Neuronal stem cell (in vitro differentiated cells): ENCODE results near the gene GCN1.

Experiments
- DNase-seq: peaks from one replicate; pipeline ENCODE4 v3.0.0-alpha.2; 2013; ENCODE audit warnings: low spot score
- H2AFZ ChIP-seq: one replicate; pipeline ENCODE4 v1.6.1; 2013; ENCODE audit warnings: mild to moderate bottlenecking, low read length, inconsistent platforms
- H2AK5ac ChIP-seq: 2 replicates; pipeline ENCODE4 v1.6.1; 2013; ENCODE audit warnings: low read depth, mild to moderate bottlenecking, inconsistent platforms, low read length, moderate library complexity, mixed read lengths
- H2BK120ac ChIP-seq: 2 replicates; pipeline ENCODE4 v1.6.1; 2013; ENCODE audit warnings: low read depth, mild to moderate bottlenecking, inconsistent platforms, low read length, moderate library complexity, mixed read lengths
- H2BK12ac ChIP-seq: one replicate; pipeline ENCODE4 v1.6.1; 2013; ENCODE audit warnings: low read length, inconsistent platforms
- H2BK15ac ChIP-seq: 2 replicates; pipeline ENCODE4 v1.6.1; 2013; ENCODE audit warnings: mild to moderate bottlenecking, low read length, inconsistent platforms, mixed read lengths
- H2BK5ac ChIP-seq: one replicate; pipeline ENCODE4 v1.6.1; 2013; ENCODE audit warnings: inconsistent platforms, mild to moderate bottlenecking, low read length, moderate library complexity
- H3K14ac ChIP-seq: one replicate; pipeline ENCODE4 v1.6.1; 2013; ENCODE audit warnings: low read length, inconsistent platforms
- H3K18ac ChIP-seq: 2 replicates; pipeline ENCODE4 v1.6.1; 2013; ENCODE audit warnings: low read length, inconsistent platforms
- H3K23ac ChIP-seq: 2 replicates; pipeline ENCODE4 v1.6.1; 2013; ENCODE audit warnings: low read depth, mild to moderate bottlenecking, mixed read lengths, low read length, inconsistent platforms; ENCODE audit not compliant: poor library complexity
- H3K27ac ChIP-seq: replicated peaks from 3 replicates; pipeline ENCODE4 v1.5.1; 2013; ENCODE audit warnings: low read length, inconsistent platforms
- H3K27me3 ChIP-seq, 3 experiments: 2 replicates each; pipeline ENCODE4 v1.6.1; 2013; ENCODE audit warnings: low read length in 3 of 3, mild to moderate bottlenecking in 2 of 3, inconsistent platforms in 1 of 3, low read depth in 1 of 3, mixed read lengths in 1 of 3, moderate library complexity in 1 of 3; ENCODE audit not compliant: control insufficient read depth in 3 of 3, insufficient read depth in 3 of 3
- H3K36me3 ChIP-seq, 2 donors: replicated peaks in 1 of 2; 2 replicates each; pipeline ENCODE4 v1.6.1; 2013; ENCODE audit warnings: low read length in 2 of 2; ENCODE audit not compliant: control insufficient read depth in 2 of 2, insufficient read depth in 2 of 2
- H3K4ac ChIP-seq: 2 replicates; pipeline ENCODE4 v1.6.1; 2013; ENCODE audit warnings: inconsistent platforms, mild to moderate bottlenecking, low read length, moderate library complexity
- H3K4me1 ChIP-seq, 2 donors: 1 replicate in 1 of 2; 2 replicates in 1 of 2; pipeline ENCODE4 v1.6.1; 2013; ENCODE audit warnings: low read length in 2 of 2, low read depth in 1 of 2; ENCODE audit not compliant: control insufficient read depth in 2 of 2, insufficient read depth in 1 of 2
- H3K4me2 ChIP-seq: one replicate; pipeline ENCODE4 v1.6.1; 2013; ENCODE audit warnings: mild to moderate bottlenecking, low read length, inconsistent platforms; ENCODE audit not compliant: insufficient read depth, poor library complexity, severe bottlenecking
- H3K4me3 ChIP-seq, 2 donors: 2 replicates each; pipeline ENCODE4 v1.5.1; 2013; ENCODE audit warnings: low read length in 2 of 2, mild to moderate bottlenecking in 2 of 2, inconsistent platforms in 1 of 2, moderate library complexity in 1 of 2
- H3K79me1 ChIP-seq: one replicate; pipeline ENCODE4 v1.6.1; 2013; ENCODE audit warnings: low read depth, mild to moderate bottlenecking, inconsistent platforms, low read length, moderate library complexity
- H3K9ac ChIP-seq: one replicate; pipeline ENCODE4 v1.6.1; 2013; ENCODE audit warnings: mild to moderate bottlenecking, low read depth, low read length, inconsistent platforms; ENCODE audit not compliant: poor library complexity
- H3K9me3 ChIP-seq, 2 donors: replicated peaks in 1 of 2; 2 replicates each; pipeline versions ENCODE3 to v1.6.1; 2013; ENCODE audit warnings: low read length in 2 of 2, mild to moderate bottlenecking in 2 of 2, inconsistent platforms in 1 of 2, low read depth in 1 of 2, mixed read lengths in 1 of 2, moderate library complexity in 1 of 2; ENCODE audit not compliant: control insufficient read depth in 2 of 2, insufficient read depth in 1 of 2
- H4K8ac ChIP-seq: one replicate; pipeline ENCODE4 v1.6.1; 2013; ENCODE audit warnings: low read depth, mild to moderate bottlenecking, inconsistent platforms, low read length, moderate library complexity
- H4K91ac ChIP-seq: one replicate; pipeline ENCODE4 v1.6.1; 2013; ENCODE audit warnings: low read length, low read depth, mild to moderate bottlenecking, inconsistent platforms; ENCODE audit not compliant: poor library complexity
- WGBS, 2 donors: extraction: QIAGEN DNeasy Blood & Tissue Kit; methylation state at CpG; one replicate each; pipeline ENCODE4 v1.1.7; 2013; ENCODE audit warnings: missing lambda C conversion rate in 2 of 2, mixed read lengths in 1 of 2; ENCODE audit not compliant: insufficient read length in 2 of 2, insufficient replicate concordance in 1 of 2; ENCODE audit errors: extremely low coverage in 2 of 2; 5-methylcytosine and 5-hydroxymethylcytosine counted together

GCN1 gene

DNA sequence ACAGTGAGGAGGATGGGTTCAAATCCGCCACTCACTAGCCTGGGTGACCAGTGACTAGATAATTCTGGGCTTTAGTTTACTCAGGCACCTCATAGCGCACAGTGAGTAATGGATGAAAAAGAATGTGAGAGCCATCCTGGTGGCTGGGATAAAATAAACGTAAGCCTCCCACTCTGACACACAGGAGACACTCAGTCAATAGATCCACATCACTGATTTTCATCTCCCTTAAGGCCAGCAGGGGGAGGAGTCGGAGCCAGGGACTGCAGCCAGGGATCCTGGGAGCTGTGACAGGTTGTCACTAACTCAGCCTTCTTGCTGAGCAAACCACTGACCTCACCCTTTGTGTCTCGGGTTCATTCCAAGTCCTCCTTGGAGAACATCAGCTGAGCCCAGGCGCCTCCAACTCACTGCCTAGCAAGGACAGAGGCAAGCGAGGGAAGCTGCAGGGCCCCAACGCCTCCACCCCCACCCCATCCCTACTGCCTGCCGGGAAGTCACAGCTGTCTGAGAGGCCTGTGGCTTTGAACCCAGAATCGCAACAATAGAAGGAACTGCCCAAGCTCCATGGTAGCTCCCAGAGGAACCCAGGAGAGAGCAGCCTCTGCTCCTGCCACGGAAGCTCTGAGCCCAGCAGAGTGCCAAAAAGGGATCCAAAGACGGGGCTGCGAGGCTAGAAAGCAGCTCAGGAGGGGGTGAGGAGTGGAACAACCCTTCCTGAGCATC, 40.3 kb upstream of the GCN1 start:
- Histone ChIP-seq H3K36me3 (no peaks in the 10 kb centered on the region), H2BK120ac (peak overlapping the region; percentile 35), H3K4me3 (peak overlapping the region in 1 of 2 donors; percentile 10), H3K4ac (no peak overlapping the region), H3K4me2 (no peak overlapping the region), H2AFZ (peak overlapping the region; percentile 59), H2BK15ac (no peak overlapping the region), H2BK12ac (no peak overlapping the region), H3K9ac (no peak overlapping the region), H3K18ac (peak overlapping the region; percentile 76), H3K27me3 (no peaks in the 10 kb centered on the region), H3K27ac (no peak overlapping the region), H2BK5ac (peak overlapping the region; percentile 22), H3K14ac (no peak overlapping the region), H4K8ac (no peak overlapping the region), H3K4me1 (peaks cover 46 to 57% of the 10 kb centered on the region in 2 donors), H3K9me3 (no peaks in the 10 kb centered on the region), H2AK5ac (peak overlapping the region; percentile 61), H3K23ac (peak overlapping the region; percentile 3), H3K79me1 (peaks cover 11% of the 10 kb centered on the region), H4K91ac (no peak overlapping the region)
- DNase-seq: no peak
- no CpG with 5 or more reads among the region's 13 CpGs for WGBS, 2 donors

DNA sequence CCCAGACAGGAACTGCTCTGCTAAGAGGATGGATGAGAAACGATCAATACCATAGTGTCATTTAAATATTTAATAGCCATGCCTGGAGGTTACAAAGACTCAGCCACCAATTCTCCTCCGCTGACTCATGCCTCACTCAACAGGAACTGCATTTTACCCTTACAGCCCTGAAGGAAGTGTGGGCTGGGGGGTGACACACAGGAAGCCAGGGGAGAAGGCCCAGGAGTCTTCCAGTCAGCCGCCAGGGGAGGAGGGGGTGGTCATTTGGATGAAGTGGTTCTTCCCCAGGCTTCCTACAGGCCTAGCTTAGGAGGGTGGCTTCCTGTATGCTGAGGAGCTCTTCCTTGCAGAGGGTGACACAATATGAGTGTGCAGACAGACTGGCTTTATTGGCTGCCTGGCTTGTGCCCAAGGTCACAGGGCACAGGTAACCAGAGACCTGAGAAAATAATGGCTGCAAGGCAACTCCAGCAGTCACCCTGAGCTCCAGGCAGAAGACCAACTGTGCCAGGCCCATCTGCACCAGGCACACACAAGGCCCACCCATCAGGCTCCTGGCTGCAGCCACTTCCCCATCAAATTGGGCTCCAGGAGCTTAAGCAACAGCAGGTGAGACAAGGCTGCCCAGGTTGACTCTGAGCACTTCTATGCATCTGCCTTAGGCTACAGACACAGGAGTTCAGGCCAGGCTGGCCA, 36.9 kb upstream of the GCN1 start:
- no peak overlapping the region for H2AFZ ChIP-seq
- H3K4me3 ChIP-seq: no peak overlapping the region
- no peak overlapping the region for H3K23ac ChIP-seq
- no peak overlapping the region for H4K8ac ChIP-seq
- H3K27ac ChIP-seq: peak overlapping the region; percentile 92
- H2BK5ac ChIP-seq: peak overlapping the region; percentile 13
- H3K27me3 ChIP-seq: no peaks in the 10 kb centered on the region
- peak overlapping the region; percentile 25 for H2BK120ac ChIP-seq
- no CpG with 5 or more reads among the region's 3 CpGs for WGBS, 2 donors
- peak overlapping the region; percentile 76 for H3K18ac ChIP-seq
- H3K79me1 ChIP-seq: peaks cover 7% of the 10 kb centered on the region
- H4K91ac ChIP-seq: no peak overlapping the region
- H3K14ac ChIP-seq: no peak overlapping the region
- DNase-seq: no peak
- no peak overlapping the region for H3K4ac ChIP-seq
- H2AK5ac ChIP-seq: peak overlapping the region; percentile 46
- H3K4me1 ChIP-seq: peaks cover 59 to 74% of the 10 kb centered on the region in 2 donors
- no peak overlapping the region for H3K4me2 ChIP-seq
- peak overlapping the region; percentile 4 for H2BK15ac ChIP-seq
- peaks cover 2% of the 10 kb centered on the region in 2 donors for H3K36me3 ChIP-seq
- no peaks in the 10 kb centered on the region for H3K9me3 ChIP-seq
- peak overlapping the region; percentile 17 for H2BK12ac ChIP-seq
- no peak overlapping the region for H3K9ac ChIP-seq

DNA sequence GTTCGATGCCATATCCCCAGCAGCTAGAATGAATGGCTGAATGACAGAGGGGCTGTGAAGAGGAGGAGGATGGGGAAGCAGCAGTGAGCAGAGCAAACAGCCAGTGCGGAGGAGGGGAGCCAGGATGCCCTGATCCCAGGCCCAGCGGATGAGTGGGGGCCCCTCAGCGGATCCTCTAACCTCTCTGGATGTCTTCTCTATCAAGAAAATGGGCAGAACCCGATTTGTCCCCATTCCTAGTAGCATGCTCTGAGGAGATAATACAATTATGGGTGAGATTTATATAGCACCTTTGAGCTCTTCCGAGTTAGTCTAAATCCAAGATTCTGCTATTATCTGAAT, 36.4 kb upstream of the GCN1 start:
- no peak overlapping the region for H3K4ac ChIP-seq
- no peaks in the 10 kb centered on the region for H3K9me3 ChIP-seq
- peaks cover 58 to 72% of the 10 kb centered on the region in 2 donors for H3K4me1 ChIP-seq
- H3K27ac ChIP-seq: peak overlapping the region; percentile 92
- H3K4me3 ChIP-seq: no peak overlapping the region
- no peak overlapping the region for H4K8ac ChIP-seq
- peak overlapping the region; percentile 5 for H2AFZ ChIP-seq
- no peak overlapping the region for H4K91ac ChIP-seq
- H3K23ac ChIP-seq: no peak overlapping the region
- H2BK5ac ChIP-seq: no peak overlapping the region
- H3K36me3 ChIP-seq: peaks cover 2 to 7% of the 10 kb centered on the region in 2 donors
- no peak for DNase-seq
- peaks cover 7% of the 10 kb centered on the region for H3K79me1 ChIP-seq
- H3K27me3 ChIP-seq: no peaks in the 10 kb centered on the region
- no peak overlapping the region for H2AK5ac ChIP-seq
- H2BK15ac ChIP-seq: no peak overlapping the region
- no peak overlapping the region for H2BK120ac ChIP-seq
- H3K18ac ChIP-seq: peak overlapping the region; percentile 66
- no peak overlapping the region for H2BK12ac ChIP-seq
- no peak overlapping the region for H3K4me2 ChIP-seq
- no peak overlapping the region for H3K14ac ChIP-seq
- WGBS, 2 donors: no CpG with 5 or more reads among the region's 6 CpGs
- H3K9ac ChIP-seq: no peak overlapping the region

DNA sequence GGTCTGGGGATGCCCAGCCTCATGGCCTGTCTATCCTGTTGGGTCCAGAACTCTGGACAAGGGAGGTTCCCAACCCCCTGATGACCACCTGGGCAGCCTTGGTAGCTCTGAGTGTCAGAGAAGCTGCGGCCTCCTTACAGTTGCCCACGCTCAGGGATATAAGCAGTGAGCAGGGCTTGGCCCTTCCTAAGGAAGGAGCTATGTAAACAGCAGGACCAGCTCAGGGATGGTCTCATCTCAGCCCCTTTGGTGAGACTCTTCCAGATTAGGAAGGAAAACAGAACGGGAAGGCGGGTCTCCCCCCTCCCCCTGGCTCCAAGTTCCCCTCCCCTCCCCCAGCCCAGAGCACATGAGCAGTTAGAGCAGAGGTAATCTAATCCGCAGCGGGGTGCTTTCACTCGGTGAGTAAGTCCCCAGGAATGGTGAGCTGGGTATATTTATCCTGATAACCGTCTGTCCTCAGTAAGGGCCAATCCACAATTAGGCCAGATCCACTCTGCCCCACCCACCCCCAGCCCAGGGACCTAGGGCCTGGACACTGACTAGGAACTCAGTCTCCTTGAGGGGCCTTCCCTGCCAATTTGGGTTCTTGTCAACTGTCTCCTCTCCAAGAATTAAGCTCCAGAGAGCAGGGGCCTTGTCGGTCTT, 35.9 kb upstream of the GCN1 start:
- Histone ChIP-seq H4K8ac (no peak overlapping the region), H3K4ac (no peak overlapping the region), H3K79me1 (peaks cover 7% of the 10 kb centered on the region), H2AK5ac (peak overlapping the region; percentile 30), H3K23ac (no peak overlapping the region), H3K36me3 (peaks cover 2 to 8% of the 10 kb centered on the region in 2 donors), H2AFZ (peak overlapping the region; percentile 5), H2BK15ac (peak overlapping the region; percentile 29), H3K27ac (peak overlapping the region; percentile 92), H3K4me2 (peak overlapping the region; percentile 35), H3K14ac (no peak overlapping the region), H3K27me3 (no peaks in the 10 kb centered on the region), H3K18ac (peak overlapping the region; percentile 66), H2BK120ac (no peak overlapping the region), H3K4me3 (no peak overlapping the region), H4K91ac (no peak overlapping the region), H3K9me3 (no peaks in the 10 kb centered on the region), H2BK12ac (peak overlapping the region; percentile 31), H2BK5ac (peak overlapping the region; percentile 21), H3K4me1 (peaks cover 56 to 70% of the 10 kb centered on the region in 2 donors), H3K9ac (no peak overlapping the region)
- DNase-seq: peak; percentile 80
- WGBS, 2 donors: no CpG with 5 or more reads among the region's 9 CpGs
